ENCODE results near the gene DDN. TPM values are rescaled to one million over a fixed set of nuclear protein-coding genes. Genes with fewer than 3 reads are reported as not detected.
A peak's percentile ranks its signal among the peaks of the same experiment; 100 is the strongest.

The DDN gene
- total RNA-seq, 4 donors from 2014 or later = 0.12 to 0.65 TPM; not detected in 2

GRCh38 chr12:49013428-49013827, 14.3 kb upstream of the DDN start:
- no peak for ATAC-seq (ENCODE audit: low FRiP score)
- DNase-seq (ENCODE audit: low spot score) = no peak
- TF ChIP-seq CTCF (IDR thresholded peaks at IDR 0.05) = no peak

- no peak for TF ChIP-seq CTCF (IDR thresholded peaks at IDR 0.05)
- no peak for DNase-seq (ENCODE audit: low spot score)
- ATAC-seq (ENCODE audit: low FRiP score) = no peak
Observed at GRCh38 chr12:49012739-49013138, 13.6 kb upstream of the DDN start.

GRCh38 chr12:49010092-49010668, 11.0 kb upstream of the DDN start:
- ATAC-seq (ENCODE audit: low FRiP score) = no peak
- no peak for TF ChIP-seq CTCF (IDR thresholded peaks at IDR 0.05)
- DNase-seq (ENCODE audit: low spot score) = no peak

- ATAC-seq (ENCODE audit: low FRiP score) = no peak
- TF ChIP-seq CTCF (IDR thresholded peaks at IDR 0.05) = no peak
- DNase-seq (ENCODE audit: low spot score) = no peak
Observed at GRCh38 chr12:49008943-49009342, 9.8 kb upstream of the DDN start.

- no peak for DNase-seq (ENCODE audit: low spot score)
- TF ChIP-seq CTCF (IDR thresholded peaks at IDR 0.05) = no peak
- ATAC-seq (ENCODE audit: low FRiP score) = no peak
Observed at GRCh38 chr12:49000346-49000745, 1.2 kb upstream of the DDN start.

GRCh38 chr12:48998497-48999353, 450 bp downstream of the DDN start:
- ATAC-seq (ENCODE audit: low FRiP score) = peak; percentile 15
- no peak for TF ChIP-seq CTCF (IDR thresholded peaks at IDR 0.05)

More at GRCh38 chr12:48998497-48999353, 450 bp downstream of the DDN start:
- DNase-seq (ENCODE audit: low spot score) = no peak

Measured in omental fat pad (tissue), 4 donors.